Upper lobe of right lung (tissue), 1 donor: ENCODE results near the gene CATSPER3. TPM values are rescaled to one million over a fixed set of nuclear protein-coding genes. Genes with fewer than 3 reads are reported as not detected.

Source experiments
- ATAC-seq: fragments of 200-7000 bp; cut with Tn5 transposase; one replicate; pipeline ENCODE4 v1.9.1; 2020; ENCODE audit warnings: mild to moderate bottlenecking, moderate library complexity
- DNase-seq: peaks from one replicate; pipeline ENCODE4 v3.0.0-alpha.2; 2020
- H3K27ac ChIP-seq: fragments of 200-600 bp; one replicate; pipeline ENCODE4 v1.8.0; 2022
- H3K27me3 ChIP-seq: fragments of 200-600 bp; one replicate; pipeline ENCODE4 v1.8.0; 2022; ENCODE audit warnings: mild to moderate bottlenecking
- H3K36me3 ChIP-seq: fragments of 200-600 bp; one replicate; pipeline ENCODE4 v1.8.0; 2022
- H3K4me1 ChIP-seq: fragments of 200-600 bp; one replicate; pipeline ENCODE4 v1.8.0; 2022
- H3K4me3 ChIP-seq: fragments of 200-600 bp; one replicate; pipeline ENCODE4 v1.8.0; 2022; ENCODE audit warnings: mild to moderate bottlenecking
- H3K9me3 ChIP-seq: fragments of 200-600 bp; one replicate; pipeline ENCODE4 v1.8.0; 2022
- CTCF ChIP-seq: fragments of 200-600 bp; IDR thresholded peaks from one replicate; pipeline ENCODE4 v1.8.0; 2022; ENCODE audit warnings: antibody characterized with exemption
- intact Hi-C: fragments of 100-400 bp; cut with DNase I; formaldehyde crosslinking; loops from one replicate; pipeline ENCODE4 v1.11.0; 2022
- total RNA-seq: library from RNA; stranded (reverse); fragmentation: NEBNext Ultra II Directional; extraction: Animal tissue kit (Norgen Biotek cat#: 25700); gene quantifications from one replicate; pipeline ENCODE4 v1.2.1, GENCODE V29; 2021
- donor health status: DM: no; HTN: yes; CAD: no; lungs with severe emphysema.

The CATSPER3 gene
- total RNA-seq, 1 donor from 2014 or later, result 0.87 TPM

- DNase-seq (peak; percentile 51), ATAC-seq (no peak)
- TF ChIP-seq CTCF, result no peak
These were observed 49.2 kb downstream of the CATSPER3 start for GRCh38 chr5:135016861-135017290.

GRCh38 chr5:135018457-135018856 lies 50.8 kb downstream of the CATSPER3 start:
- H3K27ac ChIP-seq, result no peak overlapping the region

More at GRCh38 chr5:135016861-135017290, 49.2 kb downstream of the CATSPER3 start:
- Histone ChIP-seq H3K27me3 (no peaks in the 10 kb centered on the region), H3K4me1 (no peaks in the 10 kb centered on the region), H3K36me3 (no peaks in the 10 kb centered on the region), H3K9me3 (no peaks in the 10 kb centered on the region), H3K4me3 (no peak overlapping the region), H3K27ac (no peak overlapping the region)
- intact Hi-C loops, result no loop called here

GRCh38 chr5:135019314-135019713 lies 51.6 kb downstream of the CATSPER3 start:
- TF ChIP-seq CTCF, result no peak
- Histone ChIP-seq H3K27me3 (no peaks in the 10 kb centered on the region), H3K36me3 (no peaks in the 10 kb centered on the region), H3K9me3 (no peaks in the 10 kb centered on the region), H3K4me1 (no peaks in the 10 kb centered on the region), H3K27ac (no peak overlapping the region), H3K4me3 (no peak overlapping the region)
- intact Hi-C loops, result no loop called here
- DNase-seq (peak; percentile 53), ATAC-seq (no peak)

More at GRCh38 chr5:135018457-135018856, 50.8 kb downstream of the CATSPER3 start:
- H3K36me3 ChIP-seq, result no peaks in the 10 kb centered on the region
- no peaks in the 10 kb centered on the region for H3K9me3 ChIP-seq
- ATAC-seq (no peak), DNase-seq (peak; percentile 36)
- H3K4me1 ChIP-seq, result no peaks in the 10 kb centered on the region
- H3K4me3 ChIP-seq, result no peak overlapping the region
- H3K27me3 ChIP-seq, result no peaks in the 10 kb centered on the region
- TF ChIP-seq CTCF, result no peak
- intact Hi-C loops, result no loop called here

GRCh38 chr5:135020111-135020895 lies 52.6 kb downstream of the CATSPER3 start:
- TF ChIP-seq CTCF, result no peak
- Histone ChIP-seq H3K4me1 (no peaks in the 10 kb centered on the region), H3K36me3 (no peaks in the 10 kb centered on the region), H3K27me3 (no peaks in the 10 kb centered on the region), H3K9me3 (no peaks in the 10 kb centered on the region), H3K27ac (no peak overlapping the region), H3K4me3 (no peak overlapping the region)
- intact Hi-C loops, result no loop called here
- DNase-seq (peak; percentile 44), ATAC-seq (no peak)

GRCh38 chr5:135024956-135025729 lies 57.4 kb downstream of the CATSPER3 start:
- no peaks in the 10 kb centered on the region for H3K9me3 ChIP-seq
- no peak overlapping the region for H3K4me3 ChIP-seq
- no peaks in the 10 kb centered on the region for H3K4me1 ChIP-seq
- intact Hi-C loops, result no loop called here
- peaks cover 45% of the 10 kb centered on the region for H3K27me3 ChIP-seq
- H3K27ac ChIP-seq, result no peak overlapping the region
- no peak for TF ChIP-seq CTCF
- no peaks in the 10 kb centered on the region for H3K36me3 ChIP-seq
- no peak for ATAC-seq
- DNase-seq, result peak; percentile 37
